Stimulated activated CD8-positive, alpha-beta memory T cell treated with anti-CD3 and anti-CD28 coated beads, Interleukin-15, amount 100 ng/mL, for 4 hours (primary cell): ENCODE measurements around the gene OAF.
A peak's percentile ranks its signal among the peaks of the same experiment; 100 is the strongest.
"Not testable (repeated sequence)": the region's sequence is repeated elsewhere in the genome, so short reads cannot be mapped to it uniquely, and the experiment has no call there.

ENCODE experiments used
- DNase-seq, 2 donors: peaks; one replicate each; pipeline ENCODE4 v3.0.0-alpha.2; 2020; ENCODE audit warnings: low read depth in 2 of 2

OAF gene

GRCh38 chr11:120210626-120211521, at the start of gene OAF:
Gene OAF, plus strand, starts transcription at chr11:120211032. Its CDS starts 248 bp downstream, at chr11:120211280.
- peak; percentile 32 to 42 for DNase-seq

GRCh38 chr11:120167659-120168058, 43.2 kb upstream of the OAF start:
- no peak for DNase-seq

- no peak for DNase-seq
These were observed 42.5 kb upstream of the OAF start for GRCh38 chr11:120168108-120168959.

- no peak for DNase-seq
These were observed 41.7 kb upstream of the OAF start for GRCh38 chr11:120168960-120169681.

- DNase-seq, result no peak
These were observed 40.7 kb upstream of the OAF start for GRCh38 chr11:120169981-120170698.

DNA sequence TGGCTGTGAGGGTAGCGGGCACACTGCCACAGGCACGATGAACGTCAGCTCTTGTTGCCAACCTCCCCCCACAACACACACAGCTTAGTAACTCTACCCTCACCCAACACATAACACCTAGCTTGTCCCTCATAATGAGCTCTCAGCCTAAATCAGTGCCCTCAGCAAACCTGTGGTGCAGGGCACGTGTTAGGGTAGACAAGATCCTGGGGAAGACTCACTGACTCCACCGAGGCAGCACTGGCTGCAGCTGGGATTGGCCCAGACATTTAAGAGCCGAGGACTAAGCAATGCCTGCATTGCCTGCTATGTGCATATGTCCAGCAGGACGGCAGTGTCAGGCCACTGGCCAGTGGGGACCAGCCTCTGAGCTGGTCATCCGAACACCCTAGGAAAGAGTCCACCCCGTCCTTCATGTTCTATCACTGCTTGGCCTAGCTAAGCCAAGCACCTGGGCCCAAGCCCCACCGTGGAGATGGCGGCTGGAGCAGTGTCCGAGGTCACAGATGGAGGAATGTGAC, 40.0 kb upstream of the OAF start:
- no peak for DNase-seq

DNA sequence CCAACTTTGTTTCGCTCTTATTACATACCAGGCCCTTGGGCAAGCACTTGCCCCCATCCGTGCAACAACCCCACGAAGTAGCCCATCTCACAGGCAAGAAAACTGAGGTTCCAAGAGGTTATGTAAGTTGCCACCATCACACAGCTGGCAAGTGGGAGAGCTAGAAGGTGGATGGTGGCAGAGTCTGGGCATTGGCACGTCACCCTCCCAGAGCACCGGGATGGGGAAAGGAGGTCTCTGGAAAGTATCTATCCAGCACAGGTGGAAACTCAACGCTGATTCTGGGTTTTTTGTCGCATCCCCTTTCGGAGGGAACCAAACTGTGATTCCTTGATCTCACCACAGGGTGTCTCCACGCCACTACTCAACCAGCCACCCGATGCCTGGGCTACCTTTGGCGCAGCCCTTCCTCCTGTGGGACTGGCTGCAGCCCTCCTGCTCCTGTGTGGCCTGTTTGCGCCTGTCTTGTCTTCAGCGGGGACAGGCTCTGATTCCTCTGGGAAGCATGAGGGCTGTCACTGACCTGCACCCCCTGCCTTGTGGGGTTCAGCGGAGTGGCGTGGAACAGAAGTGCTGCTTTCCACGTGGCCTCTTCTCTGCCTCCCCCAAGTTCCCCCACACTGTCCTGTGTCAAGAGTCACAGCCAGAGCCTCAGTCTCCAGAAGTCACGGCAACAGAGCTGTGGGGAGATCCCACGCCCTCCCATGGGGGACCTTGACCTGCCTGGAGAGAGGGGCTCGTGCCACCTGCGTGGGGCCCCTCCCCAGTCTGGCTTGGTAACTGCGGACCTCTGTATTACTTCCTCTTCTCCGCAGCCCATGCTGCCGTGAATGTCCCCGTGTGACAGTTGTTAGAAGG, 38.5 kb upstream of the OAF start:
- no peak for DNase-seq

GRCh38 chr11:120173019-120173705, 37.7 kb upstream of the OAF start:
- DNase-seq, result no peak

GRCh38 chr11:120173807-120174206, 37.0 kb upstream of the OAF start:
- no peak for DNase-seq

DNA sequence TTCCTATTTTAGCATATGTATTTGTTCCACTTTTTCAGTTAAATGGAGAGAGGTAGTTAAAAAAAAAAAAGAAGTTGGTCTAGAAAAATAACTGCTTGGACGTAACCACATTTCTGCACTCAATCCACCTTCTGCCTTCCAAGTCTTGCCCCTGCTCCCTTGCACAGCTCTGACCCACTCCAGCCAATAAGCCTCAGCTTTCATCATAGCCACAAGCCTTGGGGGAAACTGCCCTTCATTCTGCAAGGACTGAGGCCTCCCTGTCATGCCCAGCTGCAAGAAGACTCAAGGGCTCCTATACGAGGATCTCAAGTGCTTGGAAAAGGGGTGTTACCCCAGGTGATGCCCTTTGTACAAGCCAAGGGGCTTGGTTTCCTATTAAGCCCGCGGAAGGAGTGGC, 36.0 kb upstream of the OAF start:
- DNase-seq, result no peak

GRCh38 chr11:120178561-120179056, 32.2 kb upstream of the OAF start:
- DNase-seq, result no peak

DNA sequence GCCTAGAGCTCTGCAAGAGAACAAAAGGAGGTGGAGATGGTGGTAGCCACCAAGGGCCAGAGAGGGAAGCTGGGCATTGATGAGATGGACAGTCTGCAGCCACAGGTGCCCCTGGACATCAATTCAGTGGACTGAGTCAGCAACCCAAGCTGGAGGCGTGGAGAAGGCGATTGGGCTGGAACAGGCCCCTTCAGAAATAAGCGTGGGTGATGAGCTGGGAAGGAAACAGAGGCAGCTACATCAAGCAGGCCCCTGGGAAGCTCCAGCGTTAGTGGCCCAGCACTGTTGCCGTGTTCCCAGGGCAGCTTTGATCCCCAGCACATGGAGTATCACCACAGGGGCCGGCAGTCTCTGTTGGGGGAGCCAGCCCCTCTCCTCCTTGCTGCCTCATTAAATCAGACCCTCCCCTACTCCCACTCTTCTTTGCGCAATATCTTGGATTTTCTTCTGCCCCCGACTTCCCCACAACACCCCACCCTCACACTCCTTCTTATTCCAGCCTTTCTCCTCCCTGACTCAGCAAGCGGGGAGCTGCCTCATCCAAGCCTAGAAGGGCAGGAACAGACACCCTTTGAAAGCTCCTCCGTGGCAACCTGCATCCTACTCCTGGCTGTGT, 31.7 kb upstream of the OAF start:
- DNase-seq, result no peak

GRCh38 chr11:120180063-120180462, 30.8 kb upstream of the OAF start:
- DNase-seq, result not testable (repeated sequence)

DNA sequence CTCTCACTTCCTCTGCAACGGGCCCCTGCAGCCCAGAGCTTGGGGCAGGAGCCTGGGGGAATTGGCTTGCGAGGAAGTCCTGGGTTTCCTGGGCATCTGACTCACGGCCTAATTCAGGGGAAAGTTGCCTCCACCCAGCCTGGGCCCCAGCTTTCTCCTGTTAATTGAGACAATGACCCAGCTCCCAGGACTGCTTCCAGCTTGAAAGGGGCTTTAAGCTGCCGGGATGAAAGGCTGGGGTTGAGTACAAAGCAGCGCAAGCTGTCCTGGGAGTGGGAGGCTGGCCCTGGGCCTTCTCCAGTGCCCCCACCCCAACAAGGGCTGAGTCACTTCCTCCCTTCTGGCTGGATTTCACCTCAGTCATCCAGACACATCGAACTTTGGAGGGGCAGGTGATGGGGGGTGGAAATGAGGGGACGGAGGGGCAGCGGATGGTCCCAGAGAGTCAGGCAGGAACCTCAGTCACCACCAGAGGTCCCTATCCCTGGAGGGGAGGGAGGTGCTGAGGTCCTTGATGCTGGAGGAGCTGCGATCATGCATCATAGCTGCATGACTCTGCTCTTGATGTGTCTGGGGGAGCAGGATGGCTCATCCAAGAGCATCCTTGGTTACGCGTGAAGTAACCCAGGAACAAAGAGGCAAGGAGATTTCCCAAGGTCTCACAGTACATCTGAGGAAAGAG, 30.1 kb upstream of the OAF start:
- DNase-seq, result no peak

DNA sequence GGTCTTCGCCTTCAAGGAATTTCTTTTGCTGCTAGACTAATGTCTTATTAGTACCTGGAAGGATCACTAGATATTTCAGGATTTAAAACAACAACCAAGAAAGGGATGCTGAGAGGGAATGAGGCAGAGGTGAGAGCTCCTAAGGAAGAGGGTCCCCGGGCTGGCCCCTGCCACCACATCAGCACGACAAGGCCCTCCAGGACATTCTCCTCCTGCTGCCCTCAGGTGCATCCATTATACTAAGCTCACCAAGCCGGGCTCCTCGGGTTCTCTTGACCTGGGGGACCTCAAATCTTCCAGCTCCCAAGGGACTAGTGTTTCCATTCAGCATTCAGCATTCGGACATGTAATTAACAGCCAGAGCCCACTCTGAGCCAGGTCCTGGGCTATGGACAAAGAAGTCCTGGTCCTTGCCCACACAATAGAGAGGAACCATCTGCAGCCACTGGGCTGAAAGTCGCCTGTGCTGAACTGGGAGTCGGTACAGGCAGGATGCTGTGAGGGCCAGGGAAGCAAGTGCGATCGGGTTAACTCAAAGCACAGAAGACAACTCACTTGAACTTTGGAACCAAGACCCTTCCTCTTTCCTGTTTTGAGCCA, 29.4 kb upstream of the OAF start:
- no peak for DNase-seq

- no peak for DNase-seq
These were observed 28.5 kb upstream of the OAF start for GRCh38 chr11:120182372-120182771.

GRCh38 chr11:120182790-120183491, 27.9 kb upstream of the OAF start:
- DNase-seq, result no peak
